ENCODE results near the gene TEKT3. TPM values are rescaled to one million over a fixed set of nuclear protein-coding genes. Genes with fewer than 3 reads are reported as not detected.

TEKT3 gene
- total RNA-seq, 1 experiment from 2014 or later = 1.0 TPM

DNA sequence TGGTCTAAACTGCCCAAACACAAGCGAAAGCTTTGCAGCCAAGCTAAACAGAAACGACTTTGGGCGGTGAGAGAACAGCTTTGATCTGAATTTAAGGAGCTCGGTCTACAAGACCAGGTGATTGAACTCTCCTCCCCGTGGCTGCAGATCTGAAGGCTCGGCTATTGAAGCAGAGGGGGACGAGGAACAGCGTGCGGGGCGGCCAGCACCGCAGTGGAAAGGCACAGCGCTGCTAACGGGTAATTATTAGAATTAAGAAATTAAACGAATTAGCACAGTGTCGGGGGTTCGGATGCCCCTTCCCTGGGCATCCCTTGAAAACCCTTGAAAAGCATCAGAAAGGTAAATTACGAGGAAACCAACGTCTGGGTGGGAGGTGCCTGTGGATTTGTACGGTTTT is 431 bp downstream of the TEKT3 start:
- H3K4me3 ChIP-seq = peak overlapping the region; percentile 43
- DNase-seq (ENCODE audit: low read depth in 1 of 2, low spot score in 2 of 2) = no peak
- H3K36me3 ChIP-seq = no peaks in the 10 kb centered on the region
- no peak overlapping the region for H3K27ac ChIP-seq
- peaks cover 6% of the 10 kb centered on the region; the same call in 1 of the 2 replicates for H3K4me1 ChIP-seq (replicated peaks)
- H3K27me3 ChIP-seq (replicated peaks) = no peaks in the 10 kb centered on the region
- no peaks in the 10 kb centered on the region for H3K9me3 ChIP-seq (replicated peaks)

- no peaks in the 10 kb centered on the region for H3K27me3 ChIP-seq (replicated peaks)
- H3K4me1 ChIP-seq (replicated peaks) = no peaks in the 10 kb centered on the region
- H3K4me3 ChIP-seq = no peak overlapping the region
- DNase-seq (ENCODE audit: low read depth in 1 of 2, low spot score in 2 of 2) = no peak
- H3K9me3 ChIP-seq (replicated peaks) = 0 out of 2 replicates have a peak, but pooled peaks cover 2% of the 10 kb centered on the region
- no peaks in the 10 kb centered on the region for H3K36me3 ChIP-seq
- H3K27ac ChIP-seq = no peak overlapping the region
Measured at GRCh38 chr17:15335446-15335845, 6.0 kb downstream of the TEKT3 start.

DNA sequence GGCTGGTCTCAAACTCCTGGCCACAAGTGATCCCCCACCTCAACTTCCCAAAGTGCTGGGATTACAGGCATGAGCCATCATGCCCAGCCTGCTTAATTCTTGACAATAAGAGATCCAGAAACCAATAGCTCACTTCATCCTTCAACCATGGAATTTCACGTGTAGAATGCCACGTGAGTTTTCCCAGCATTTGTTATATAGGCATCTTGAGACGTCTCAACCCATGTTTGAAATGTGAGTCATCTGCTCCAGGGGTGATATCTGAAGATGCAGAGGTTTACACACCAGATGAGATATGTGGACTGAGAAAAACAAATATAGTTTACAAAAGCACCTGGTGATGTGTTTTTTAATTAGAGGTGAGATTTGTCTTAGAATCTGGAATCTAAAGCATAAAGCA is 7.1 kb downstream of the TEKT3 start:
- H3K9me3 ChIP-seq (replicated peaks) = 0 out of 2 replicates have a peak, but pooled peaks cover 2% of the 10 kb centered on the region
- H3K27ac ChIP-seq = no peak overlapping the region
- H3K4me1 ChIP-seq (replicated peaks) = no peaks in the 10 kb centered on the region
- H3K27me3 ChIP-seq (replicated peaks) = no peaks in the 10 kb centered on the region
- H3K4me3 ChIP-seq = no peak overlapping the region
- H3K36me3 ChIP-seq = no peaks in the 10 kb centered on the region
- no peak for DNase-seq (ENCODE audit: low read depth in 1 of 2, low spot score in 2 of 2)

DNA sequence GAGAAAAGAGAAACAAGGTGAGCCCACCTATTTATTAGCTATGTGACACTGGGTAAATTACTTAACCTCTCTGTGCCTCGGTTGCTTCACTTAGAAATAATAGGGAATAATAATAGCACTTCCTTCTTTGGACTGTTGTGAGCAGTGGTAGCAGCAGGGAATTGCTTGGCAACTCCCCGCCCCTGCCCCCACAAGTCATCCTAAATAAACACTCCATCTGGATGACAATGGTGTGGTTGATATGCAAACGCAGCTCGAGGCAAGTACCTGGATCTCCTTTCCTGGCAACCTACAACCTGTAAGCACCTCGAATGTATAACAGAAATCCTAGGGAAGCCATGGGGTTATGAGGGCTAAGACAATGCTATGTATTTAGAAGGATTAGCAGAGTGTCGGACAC is 9.1 kb downstream of the TEKT3 start:
- Histone ChIP-seq H3K27me3 (replicated peaks) (no peaks in the 10 kb centered on the region), H3K36me3 (no peaks in the 10 kb centered on the region), H3K9me3 (replicated peaks) (0 out of 2 replicates have a peak, but pooled peaks cover 2% of the 10 kb centered on the region), H3K4me1 (replicated peaks) (no peaks in the 10 kb centered on the region), H3K4me3 (no peak overlapping the region), H3K27ac (no peak overlapping the region)
- DNase-seq (ENCODE audit: low read depth in 1 of 2, low spot score in 2 of 2) = no peak

DNA sequence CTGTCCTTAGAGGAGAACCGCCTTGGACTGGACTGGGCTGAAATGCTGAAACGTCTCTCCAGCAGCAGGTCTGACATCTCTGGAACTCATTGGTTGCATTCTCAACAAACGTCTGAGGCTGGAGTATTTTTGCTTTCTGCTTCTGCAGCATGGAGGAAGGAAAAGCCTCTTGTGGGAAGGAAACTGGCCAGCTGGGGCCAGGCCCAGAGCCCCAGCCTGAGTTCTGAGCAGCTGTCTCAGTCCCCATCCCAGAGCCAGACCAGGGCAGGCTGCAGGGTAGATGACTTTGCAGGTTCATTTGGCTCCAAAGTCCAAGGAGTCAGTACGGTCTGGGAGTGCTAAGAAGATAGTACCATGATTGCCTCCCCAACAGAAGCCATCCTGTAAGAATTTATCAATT is 18.3 kb downstream of the TEKT3 start:
- DNase-seq (ENCODE audit: low read depth in 1 of 2, low spot score in 2 of 2) = no peak
- H3K27me3 ChIP-seq (replicated peaks) = no peaks in the 10 kb centered on the region
- no peak overlapping the region for H3K27ac ChIP-seq
- no peaks in the 10 kb centered on the region; the same call in 1 of the 2 replicates for H3K4me1 ChIP-seq (replicated peaks)
- H3K36me3 ChIP-seq = no peaks in the 10 kb centered on the region
- no peak overlapping the region for H3K4me3 ChIP-seq
- H3K9me3 ChIP-seq (replicated peaks) = no peaks in the 10 kb centered on the region

GRCh38 chr17:15321556-15322251 is 19.7 kb downstream of the TEKT3 start:
- DNase-seq (ENCODE audit: low read depth in 1 of 2, low spot score in 2 of 2) = no peak
- H3K36me3 ChIP-seq = no peaks in the 10 kb centered on the region

DNA sequence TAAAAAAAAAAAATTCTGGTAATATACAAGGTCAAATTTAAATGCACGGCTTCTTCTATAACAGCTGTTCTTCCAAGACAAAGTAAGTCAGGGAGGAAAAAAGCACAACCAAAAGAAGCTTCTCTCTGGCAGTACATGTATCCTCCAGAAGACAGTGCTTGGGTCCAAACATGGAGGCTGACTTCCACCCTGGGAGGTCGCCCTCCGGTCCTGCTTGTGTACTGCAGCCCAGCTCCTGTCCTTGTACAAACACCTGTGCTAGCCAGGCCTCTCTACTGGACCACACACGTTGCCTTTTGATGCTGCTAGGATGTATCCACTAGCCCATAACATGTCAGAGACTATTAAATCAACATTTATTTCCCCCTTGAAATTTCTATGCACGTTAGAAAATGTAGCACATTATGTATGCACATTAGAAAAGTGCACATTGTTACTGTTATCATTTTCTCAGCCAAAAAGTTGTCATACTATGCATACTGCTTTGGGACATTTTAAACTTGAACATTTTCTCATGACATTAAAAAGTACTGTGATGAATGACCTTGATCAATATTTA is 21.9 kb downstream of the TEKT3 start:
- Histone ChIP-seq H3K4me3 (no peak overlapping the region), H3K27ac (no peak overlapping the region), H3K4me1 (replicated peaks) (no peaks in the 10 kb centered on the region; the same call in 1 of the 2 replicates), H3K36me3 (no peaks in the 10 kb centered on the region), H3K27me3 (replicated peaks) (no peaks in the 10 kb centered on the region), H3K9me3 (replicated peaks) (no peaks in the 10 kb centered on the region)
- DNase-seq (ENCODE audit: low read depth in 1 of 2, low spot score in 2 of 2) = peak; percentile 20 to 59

More at GRCh38 chr17:15321556-15322251, 19.7 kb downstream of the TEKT3 start:
- no peak overlapping the region for H3K27ac ChIP-seq
- no peaks in the 10 kb centered on the region for H3K9me3 ChIP-seq (replicated peaks)
- H3K27me3 ChIP-seq (replicated peaks) = no peaks in the 10 kb centered on the region
- H3K4me1 ChIP-seq (replicated peaks) = no peaks in the 10 kb centered on the region; the same call in 1 of the 2 replicates
- H3K4me3 ChIP-seq = no peak overlapping the region

GRCh38 chr17:15311996-15312395 is 29.4 kb downstream of the TEKT3 start:
- Histone ChIP-seq H3K4me3 (no peak overlapping the region), H3K27ac (no peak overlapping the region), H3K9me3 (replicated peaks) (no peaks in the 10 kb centered on the region), H3K27me3 (replicated peaks) (no peaks in the 10 kb centered on the region), H3K4me1 (replicated peaks) (peaks cover under 1% of the 10 kb centered on the region), H3K36me3 (no peaks in the 10 kb centered on the region)
- no peak for DNase-seq (ENCODE audit: low read depth in 1 of 2, low spot score in 2 of 2)

- no peak overlapping the region for H3K27ac ChIP-seq
- no peak for DNase-seq (ENCODE audit: low read depth in 1 of 2, low spot score in 2 of 2)
- H3K4me3 ChIP-seq = no peak overlapping the region
- no peaks in the 10 kb centered on the region for H3K27me3 ChIP-seq (replicated peaks)
- no peaks in the 10 kb centered on the region for H3K36me3 ChIP-seq
- H3K4me1 ChIP-seq (replicated peaks) = peaks cover 13% of the 10 kb centered on the region
- no peaks in the 10 kb centered on the region for H3K9me3 ChIP-seq (replicated peaks)
Measured at GRCh38 chr17:15309793-15310192, 31.6 kb downstream of the TEKT3 start.

GRCh38 chr17:15309236-15309635 is 32.2 kb downstream of the TEKT3 start:
- DNase-seq (ENCODE audit: low read depth in 1 of 2, low spot score in 2 of 2) = no peak
- Histone ChIP-seq H3K27ac (no peak overlapping the region), H3K36me3 (no peaks in the 10 kb centered on the region)

GRCh38 chr17:15308758-15309157 is 32.6 kb downstream of the TEKT3 start:
- no peaks in the 10 kb centered on the region for H3K36me3 ChIP-seq
- no peaks in the 10 kb centered on the region for H3K9me3 ChIP-seq (replicated peaks)
- H3K4me1 ChIP-seq (replicated peaks) = peaks cover 13% of the 10 kb centered on the region
- no peaks in the 10 kb centered on the region for H3K27me3 ChIP-seq (replicated peaks)
- no peak overlapping the region for H3K4me3 ChIP-seq
- H3K27ac ChIP-seq = no peak overlapping the region
- no peak for DNase-seq (ENCODE audit: low read depth in 1 of 2, low spot score in 2 of 2)

More at GRCh38 chr17:15309236-15309635, 32.2 kb downstream of the TEKT3 start:
- H3K4me3 ChIP-seq = no peak overlapping the region
- no peaks in the 10 kb centered on the region for H3K27me3 ChIP-seq (replicated peaks)
- H3K9me3 ChIP-seq (replicated peaks) = no peaks in the 10 kb centered on the region
- peaks cover 13% of the 10 kb centered on the region for H3K4me1 ChIP-seq (replicated peaks)

DNA sequence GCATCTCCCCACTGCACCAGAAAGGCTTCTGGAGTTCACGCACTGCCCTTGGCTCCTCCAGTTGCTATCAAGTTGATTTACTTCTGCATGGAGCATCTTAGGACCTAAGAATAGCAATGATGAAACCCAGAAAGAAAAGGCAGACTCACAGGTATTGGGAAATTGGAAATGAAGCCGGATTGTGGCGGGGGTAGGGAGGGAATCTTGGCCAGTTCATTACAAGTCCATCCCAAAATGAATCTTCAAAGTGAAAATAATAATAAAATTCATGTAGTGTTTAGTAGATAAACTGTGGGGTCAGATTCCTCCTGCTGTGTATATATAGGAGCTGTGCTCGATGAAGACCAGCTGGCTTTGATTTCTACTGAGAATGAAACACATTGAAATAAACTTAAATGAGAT is 33.7 kb downstream of the TEKT3 start:
- H3K9me3 ChIP-seq (replicated peaks) = no peaks in the 10 kb centered on the region
- H3K27ac ChIP-seq = no peak overlapping the region
- DNase-seq (ENCODE audit: low read depth in 1 of 2, low spot score in 2 of 2) = no peak
- H3K4me3 ChIP-seq = no peak overlapping the region
- H3K27me3 ChIP-seq (replicated peaks) = no peaks in the 10 kb centered on the region
- H3K36me3 ChIP-seq = no peaks in the 10 kb centered on the region
- peaks cover 19% of the 10 kb centered on the region for H3K4me1 ChIP-seq (replicated peaks)

GRCh38 chr17:15303851-15304250 is 37.5 kb downstream of the TEKT3 start:
- Histone ChIP-seq H3K27me3 (replicated peaks) (no peaks in the 10 kb centered on the region), H3K9me3 (replicated peaks) (no peaks in the 10 kb centered on the region), H3K36me3 (no peaks in the 10 kb centered on the region), H3K4me3 (no peak overlapping the region), H3K4me1 (replicated peaks) (peaks cover 33% of the 10 kb centered on the region), H3K27ac (no peak overlapping the region)
- DNase-seq (ENCODE audit: low read depth in 1 of 2, low spot score in 2 of 2) = no peak

- Histone ChIP-seq H3K27me3 (replicated peaks) (no peaks in the 10 kb centered on the region), H3K27ac (no peak overlapping the region), H3K4me1 (replicated peaks) (peaks cover 36% of the 10 kb centered on the region), H3K36me3 (no peaks in the 10 kb centered on the region), H3K4me3 (no peak overlapping the region), H3K9me3 (replicated peaks) (no peaks in the 10 kb centered on the region)
- no peak for DNase-seq (ENCODE audit: low read depth in 1 of 2, low spot score in 2 of 2)
Measured at GRCh38 chr17:15303268-15303667, 38.1 kb downstream of the TEKT3 start.

Measured in SJSA1 (cell line).